H9 (cell line): ENCODE results near the gene EPHA3. TPM values are rescaled to one million over a fixed set of nuclear protein-coding genes. Genes with fewer than 3 reads are reported as not detected.

Experiments
- DNase-seq: peaks from one replicate; pipeline ENCODE4 v3.0.0-alpha.2; 2017
- H2AFZ ChIP-seq: one replicate; pipeline ENCODE4 v1.6.1; 2013; ENCODE audit warnings: mild to moderate bottlenecking, low read length, control low read depth, moderate library complexity
- H2AK5ac ChIP-seq: 2 replicates; pipeline ENCODE4 v1.6.1; 2013; ENCODE audit warnings: low read length, control low read depth, mixed read lengths; ENCODE audit not compliant: insufficient read length
- H2BK120ac ChIP-seq: one replicate; pipeline ENCODE4 v1.6.1; 2013; ENCODE audit warnings: low read depth, mild to moderate bottlenecking, low read length, control low read depth, inconsistent platforms; ENCODE audit not compliant: poor library complexity, severe bottlenecking
- H2BK12ac ChIP-seq: 2 replicates; pipeline ENCODE4 v1.6.1; 2013; ENCODE audit warnings: low read length, control low read depth, mixed read lengths, low read depth; ENCODE audit not compliant: insufficient read length
- H2BK15ac ChIP-seq: 2 replicates; pipeline ENCODE4 v1.6.1; 2013; ENCODE audit warnings: low read depth, low read length, control low read depth
- H2BK20ac ChIP-seq: one replicate; pipeline ENCODE4 v1.6.1; 2013; ENCODE audit warnings: low read depth, mild to moderate bottlenecking, low read length, control low read depth, inconsistent platforms; ENCODE audit not compliant: poor library complexity, severe bottlenecking
- H2BK5ac ChIP-seq: 2 replicates; pipeline ENCODE4 v1.6.1; 2013; ENCODE audit warnings: low read length, control low read depth, mixed read lengths; ENCODE audit not compliant: insufficient read length
- H3K14ac ChIP-seq: 2 replicates; pipeline ENCODE4 v1.6.1; 2013; ENCODE audit warnings: low read length, control low read depth; ENCODE audit not compliant: insufficient read depth
- H3K18ac ChIP-seq: 2 replicates; pipeline ENCODE4 v1.6.1; 2013; ENCODE audit warnings: low read depth, mild to moderate bottlenecking, mixed read lengths, low read length, control low read depth; ENCODE audit not compliant: insufficient read length
- H3K23ac ChIP-seq: 2 replicates; pipeline ENCODE4 v1.6.1; 2013; ENCODE audit warnings: low read length, control low read depth, mixed read lengths, low read depth; ENCODE audit not compliant: insufficient read length
- H3K23me2 ChIP-seq: 2 replicates; pipeline ENCODE4 v1.6.1; 2013; ENCODE audit warnings: low read depth, mild to moderate bottlenecking, mixed read lengths, low read length, control low read depth; ENCODE audit not compliant: insufficient read length, poor library complexity, severe bottlenecking
- H3K27ac ChIP-seq: 2 replicates; pipeline ENCODE4 v1.5.1; 2013; ENCODE audit warnings: low read length, control low read depth, mixed read lengths, low read depth; ENCODE audit not compliant: insufficient read length
- H3K27me3 ChIP-seq: 2 replicates; pipeline ENCODE4 v1.6.1; 2013; ENCODE audit warnings: low read length, control low read depth, inconsistent platforms; ENCODE audit not compliant: insufficient read depth
- H3K4ac ChIP-seq: 2 replicates; pipeline ENCODE4 v1.6.1; 2013; ENCODE audit warnings: low read depth, mild to moderate bottlenecking, control low read depth, inconsistent platforms, low read length, moderate library complexity
- H3K4me1 ChIP-seq: 2 replicates; pipeline ENCODE4 v1.6.1; 2013; ENCODE audit warnings: low read length, control low read depth, inconsistent platforms; ENCODE audit not compliant: insufficient read depth
- H3K4me2 ChIP-seq: 2 replicates; pipeline ENCODE4 v1.6.1; 2013; ENCODE audit warnings: low read length, control low read depth, mixed read lengths; ENCODE audit not compliant: insufficient read length, insufficient read depth
- H3K56ac ChIP-seq: 2 replicates; pipeline ENCODE4 v1.6.1; 2013; ENCODE audit warnings: low read depth, mild to moderate bottlenecking, mixed read lengths, low read length, control low read depth; ENCODE audit not compliant: insufficient read length
- H3K79me1 ChIP-seq: 2 replicates; pipeline ENCODE4 v1.6.1; 2013; ENCODE audit warnings: low read depth, mild to moderate bottlenecking, moderate library complexity, low read length, control low read depth, inconsistent platforms; ENCODE audit not compliant: insufficient read depth, poor library complexity, severe bottlenecking
- H3K79me2 ChIP-seq: 2 replicates; pipeline ENCODE4 v1.6.1; 2013; ENCODE audit warnings: low read length, control low read depth, inconsistent platforms; ENCODE audit not compliant: insufficient read depth
- H3K9ac ChIP-seq: 2 replicates; pipeline ENCODE4 v1.6.1; 2013; ENCODE audit warnings: low read length, control low read depth, mixed read lengths; ENCODE audit not compliant: insufficient read length; ENCODE audit errors: extremely low read depth
- H3K9me3 ChIP-seq: one replicate; pipeline ENCODE4 v1.6.1; 2013; ENCODE audit warnings: low read depth, low read length, inconsistent platforms; ENCODE audit not compliant: control insufficient read depth
- H3T11ph ChIP-seq: one replicate; pipeline ENCODE4 v1.6.1; 2013; ENCODE audit warnings: mild to moderate bottlenecking, low read length, control low read depth, inconsistent platforms
- H4K20me1 ChIP-seq: one replicate; pipeline ENCODE4 v1.6.1; 2013; ENCODE audit not compliant: control insufficient read depth, insufficient read length, insufficient read depth
- H4K5ac ChIP-seq: 2 replicates; pipeline ENCODE4 v1.6.1; 2013; ENCODE audit warnings: low read depth, mild to moderate bottlenecking, mixed read lengths, low read length, control low read depth; ENCODE audit not compliant: insufficient read length
- H4K8ac ChIP-seq: replicated peaks from 2 replicates; pipeline ENCODE4 v1.6.1; 2013; ENCODE audit warnings: low read length, control low read depth, mixed read lengths, low read depth; ENCODE audit not compliant: insufficient read length
- H4K91ac ChIP-seq: 2 replicates; pipeline ENCODE4 v1.6.1; 2013; ENCODE audit warnings: low read depth, mild to moderate bottlenecking, moderate library complexity, mixed read lengths, low read length, control low read depth; ENCODE audit not compliant: insufficient read length
- H3K27ac Mint-ChIP-seq, 3 experiments: 2 replicates in 2 of 3; 3 replicates in 1 of 3; pipeline ENCODE4 v1.8.0; 2020 to 2021; ENCODE audit warnings: mixed read lengths in 3 of 3, mild to moderate bottlenecking in 1 of 3, moderate library complexity in 1 of 3
- H3K27me3 Mint-ChIP-seq: 2 replicates; pipeline ENCODE4 v1.8.0; 2021; ENCODE audit warnings: low read depth, mild to moderate bottlenecking, moderate library complexity, mixed read lengths
- H3K36me3 Mint-ChIP-seq, 3 experiments: 2 replicates in 2 of 3; 3 replicates in 1 of 3; pipeline ENCODE4 v1.8.0; 2020 to 2021; ENCODE audit warnings: low read depth in 3 of 3, mixed read lengths in 3 of 3; ENCODE audit not compliant: insufficient read depth in 1 of 3
- H3K4me1 Mint-ChIP-seq, 2 experiments: 2 replicates each; pipeline ENCODE4 v1.8.0; 2020; ENCODE audit warnings: mixed read lengths in 2 of 2
- H3K4me3 Mint-ChIP-seq, 2 experiments: 2 replicates in 1 of 2; 3 replicates in 1 of 2; pipeline ENCODE4 v1.8.0; 2020 to 2021; ENCODE audit warnings: mild to moderate bottlenecking in 2 of 2, mixed read lengths in 2 of 2, moderate library complexity in 1 of 2
- H3K9me3 Mint-ChIP-seq, 2 experiments: 2 replicates in 1 of 2; 3 replicates in 1 of 2; pipeline ENCODE4 v1.8.0; 2020; ENCODE audit warnings: mild to moderate bottlenecking in 2 of 2, mixed read lengths in 2 of 2, moderate library complexity in 1 of 2
- CTCF ChIP-seq: fragments of 200-600 bp; sonication (generic); conservative IDR thresholded peaks from 3 replicates; pipeline ENCODE4 v1.8.0; 2021; ENCODE audit warnings: antibody characterized with exemption, mild to moderate bottlenecking
- WGBS: extraction: QIAGEN DNeasy Blood & Tissue Kit; methylation state at CpG from one replicate; pipeline ENCODE4 v1.1.7; 2013; ENCODE audit warnings: missing lambda C conversion rate, low lambda C conversion rate, mixed read lengths; ENCODE audit not compliant: insufficient read length; ENCODE audit errors: extremely low coverage; 5-methylcytosine and 5-hydroxymethylcytosine counted together
- total RNA-seq: library from RNA; stranded (reverse); gene quantifications from 2 replicates; pipeline ENCODE4 v1.2.1, GENCODE V29; 2021

Gene EPHA3
- total RNA-seq, 1 experiment from 2014 or later, result 0.66 TPM

GRCh38 chr3:89275001-89275400 lies 167.6 kb downstream of the EPHA3 start:
- Mint-ChIP-seq H3K27me3 (no peaks in the 10 kb centered on the region; the same call in 1 of the 2 replicates), H3K4me3 (no peak overlapping the region), H3K9me3 (no peaks in the 10 kb centered on the region), H3K36me3 (no peaks in the 10 kb centered on the region), H3K27ac (no peak overlapping the region), H3K4me1 (peaks cover 28 to 30% of the 10 kb centered on the region in 2 experiments)
- Histone ChIP-seq H3K23me2 (no peaks in the 10 kb centered on the region), H3K56ac (no peak overlapping the region), H2BK20ac (no peak overlapping the region), H3K14ac (no peak overlapping the region), H3K27ac (no peak overlapping the region), H3K9ac (no peak overlapping the region), H2BK12ac (no peak overlapping the region), H2AFZ (no peak overlapping the region), H3K4me1 (no peaks in the 10 kb centered on the region; the same call in 1 of the 2 replicates), H3K4me2 (no peak overlapping the region), H4K91ac (no peak overlapping the region), H2BK5ac (no peak overlapping the region), H3K27me3 (no peaks in the 10 kb centered on the region), H3K79me2 (no peaks in the 10 kb centered on the region), H4K20me1 (no peaks in the 10 kb centered on the region), H4K8ac (no peak overlapping the region), H3K79me1 (no peaks in the 10 kb centered on the region), H3K18ac (no peak overlapping the region), H2BK15ac (no peak overlapping the region), H2BK120ac (no peak overlapping the region), H3K4ac (no peak overlapping the region), H2AK5ac (no peak overlapping the region), H3K9me3 (no peaks in the 10 kb centered on the region), H4K5ac (no peak overlapping the region), H3T11ph (no peak overlapping the region), H3K23ac (no peak overlapping the region)
- no peak for TF ChIP-seq CTCF
- no peak for DNase-seq
- WGBS, result no CpG with 5 or more reads among the region's 5 CpGs
